Measurements from ENCODE around the gene PHEX.

DNA sequence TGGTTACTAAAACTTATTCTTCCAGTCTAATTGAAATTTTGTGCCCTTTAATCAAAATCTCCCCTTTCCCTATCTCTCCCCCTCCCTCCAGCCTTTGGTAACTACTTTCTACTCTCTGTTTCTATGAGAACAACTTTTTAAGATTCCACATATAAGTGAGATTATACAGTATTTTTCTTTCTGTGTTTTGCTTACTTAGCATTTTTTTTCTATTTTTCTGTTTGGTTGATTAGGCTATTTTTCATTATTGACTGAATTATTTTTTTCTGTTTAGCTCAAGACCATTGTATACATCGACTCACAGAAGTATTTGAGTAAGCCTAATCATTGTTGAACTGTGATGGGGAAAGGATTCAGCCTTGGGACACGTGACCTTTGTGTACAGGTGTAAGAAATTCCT lies 116.4 kb downstream of the PHEX start:
- TF ChIP-seq, protein P1, sequence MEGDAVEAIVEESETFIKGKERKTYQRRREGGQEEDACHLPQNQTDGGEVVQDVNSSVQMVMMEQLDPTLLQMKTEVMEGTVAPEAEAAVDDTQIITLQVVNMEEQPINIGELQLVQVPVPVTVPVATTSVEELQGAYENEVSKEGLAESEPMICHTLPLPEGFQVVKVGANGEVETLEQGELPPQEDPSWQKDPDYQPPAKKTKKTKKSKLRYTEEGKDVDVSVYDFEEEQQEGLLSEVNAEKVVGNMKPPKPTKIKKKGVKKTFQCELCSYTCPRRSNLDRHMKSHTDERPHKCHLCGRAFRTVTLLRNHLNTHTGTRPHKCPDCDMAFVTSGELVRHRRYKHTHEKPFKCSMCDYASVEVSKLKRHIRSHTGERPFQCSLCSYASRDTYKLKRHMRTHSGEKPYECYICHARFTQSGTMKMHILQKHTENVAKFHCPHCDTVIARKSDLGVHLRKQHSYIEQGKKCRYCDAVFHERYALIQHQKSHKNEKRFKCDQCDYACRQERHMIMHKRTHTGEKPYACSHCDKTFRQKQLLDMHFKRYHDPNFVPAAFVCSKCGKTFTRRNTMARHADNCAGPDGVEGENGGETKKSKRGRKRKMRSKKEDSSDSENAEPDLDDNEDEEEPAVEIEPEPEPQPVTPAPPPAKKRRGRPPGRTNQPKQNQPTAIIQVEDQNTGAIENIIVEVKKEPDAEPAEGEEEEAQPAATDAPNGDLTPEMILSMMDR (IDR thresholded peaks at IDR 0.05; ENCODE audit: low read length) = no peak
- TF ChIP-seq EZH2 (optimal IDR thresholded peaks at IDR 0.05; ENCODE audit: low read depth, low read length) = no peak

Measured in MM.1S (cell line).